Central memory CD8-positive, alpha-beta T cell (primary cell): ENCODE data around the gene AGBL4.

ENCODE experiments used
- ATAC-seq: fragments of 150-1000 bp; cut with Tn5 transposase; replicated peaks from 2 replicates; pipeline ENCODE4 v1.10.0; 2022; ENCODE audit warnings: mild to moderate bottlenecking, moderate FRiP score, moderate number of reproducible peaks; ENCODE audit not compliant: poor library complexity, severe bottlenecking; ENCODE audit errors: extremely low read depth
- DNase-seq, 2 donors: peaks; one replicate each; pipeline ENCODE4 v3.0.0; 2021; ENCODE audit warnings: low spot score in 2 of 2
- H3K27ac Mint-ChIP-seq: one replicate; pipeline ENCODE4 v1.8.0; 2022; ENCODE audit warnings: low read depth, mild to moderate bottlenecking, moderate library complexity, mixed read lengths
- H3K27me3 Mint-ChIP-seq: one replicate; pipeline ENCODE4 v1.8.0; 2022; ENCODE audit warnings: mixed read lengths
- H3K36me3 Mint-ChIP-seq: one replicate; pipeline ENCODE4 v1.8.0; 2022; ENCODE audit warnings: mild to moderate bottlenecking, moderate library complexity, mixed read lengths; ENCODE audit not compliant: insufficient read depth
- H3K4me1 Mint-ChIP-seq: one replicate; pipeline ENCODE4 v1.8.0; 2022; ENCODE audit warnings: mixed read lengths
- H3K4me3 Mint-ChIP-seq: one replicate; pipeline ENCODE4 v1.8.0; 2022; ENCODE audit warnings: mild to moderate bottlenecking, moderate library complexity, mixed read lengths
- H3K9me3 Mint-ChIP-seq: one replicate; pipeline ENCODE4 v1.8.0; 2022; ENCODE audit warnings: mixed read lengths

The AGBL4 gene

GRCh38 chr1:48898894-48899293 lies 1124.9 kb downstream of the AGBL4 start:
- Mint-ChIP-seq H3K36me3 (no peaks in the 10 kb centered on the region), H3K27ac (no peak overlapping the region), H3K9me3 (no peaks in the 10 kb centered on the region), H3K4me1 (peaks cover 5% of the 10 kb centered on the region), H3K4me3 (no peak overlapping the region), H3K27me3 (no peaks in the 10 kb centered on the region)
- no peak for ATAC-seq
- no peak for DNase-seq

DNA sequence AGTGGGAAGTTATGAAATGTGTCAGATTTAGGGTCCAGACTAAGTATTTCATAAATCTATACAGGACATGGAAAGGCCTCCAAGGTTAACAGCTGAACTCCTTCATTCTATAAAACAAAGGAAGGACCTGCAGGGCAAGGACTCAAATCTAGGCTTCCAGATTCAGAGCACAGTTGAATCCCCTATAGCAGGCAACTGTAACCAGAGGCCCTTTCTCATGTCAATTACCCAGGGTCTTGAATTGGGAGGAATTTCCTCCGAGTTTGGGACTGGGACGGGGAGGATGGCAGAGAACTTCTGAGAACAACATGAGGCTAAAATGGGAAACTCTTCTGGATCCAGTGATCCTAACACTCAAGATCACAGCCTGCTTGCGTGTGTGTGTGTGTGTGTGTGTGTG lies 1134.1 kb downstream of the AGBL4 start:
- peaks cover 2% of the 10 kb centered on the region for H3K36me3 Mint-ChIP-seq
- peaks cover 10% of the 10 kb centered on the region for H3K27me3 Mint-ChIP-seq
- no peak overlapping the region for H3K27ac Mint-ChIP-seq
- no peak for DNase-seq
- no peaks in the 10 kb centered on the region for H3K4me1 Mint-ChIP-seq
- H3K9me3 Mint-ChIP-seq, result no peaks in the 10 kb centered on the region
- no peak overlapping the region for H3K4me3 Mint-ChIP-seq
- ATAC-seq, result no peak

DNA sequence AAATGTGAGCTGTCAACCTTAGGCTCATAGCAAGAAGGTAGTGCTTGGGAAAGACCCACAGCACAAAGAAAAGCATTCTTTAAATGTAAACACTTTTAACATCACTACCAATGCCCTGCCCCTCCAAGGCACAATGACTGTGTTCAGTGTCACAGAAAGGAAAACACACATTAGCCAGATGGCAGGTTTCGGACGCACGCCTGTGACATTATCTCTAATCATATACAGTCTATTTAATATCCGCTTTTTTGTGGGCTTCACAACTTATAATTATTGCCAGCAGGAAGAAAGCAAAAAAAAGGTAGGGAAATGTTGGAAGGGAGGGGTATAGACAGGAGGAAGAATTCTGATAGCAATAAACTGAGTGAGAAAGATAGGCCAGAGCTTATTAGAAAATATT lies 1134.7 kb downstream of the AGBL4 start:
- Mint-ChIP-seq H3K4me3 (no peak overlapping the region), H3K9me3 (no peaks in the 10 kb centered on the region), H3K27ac (no peak overlapping the region), H3K4me1 (no peaks in the 10 kb centered on the region), H3K36me3 (peaks cover 2% of the 10 kb centered on the region), H3K27me3 (peaks cover 10% of the 10 kb centered on the region)
- ATAC-seq, result no peak
- no peak for DNase-seq

- no peak for ATAC-seq
Measured at GRCh38 chr1:48887796-48888195, 1136.0 kb downstream of the AGBL4 start.

DNA sequence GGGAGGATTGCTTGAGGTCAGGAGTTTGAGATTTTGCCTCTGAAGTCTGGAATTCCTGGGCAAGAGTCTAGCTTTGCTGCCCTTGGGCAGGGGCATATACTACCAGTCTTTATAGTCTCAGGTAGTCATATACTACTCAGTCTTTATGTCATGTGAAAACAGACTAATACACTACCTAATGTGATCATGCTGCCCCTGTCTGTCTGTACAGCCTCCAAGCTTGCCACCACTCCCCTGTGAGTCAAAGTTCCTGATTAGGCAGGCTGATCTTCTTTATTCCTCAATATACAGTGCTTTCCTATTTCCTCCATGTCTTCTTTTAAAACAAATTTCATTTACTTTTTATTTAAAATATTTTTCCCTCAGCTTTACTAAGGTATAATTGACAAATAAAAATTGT lies 1141.7 kb downstream of the AGBL4 start:
- DNase-seq, result no peak
- Mint-ChIP-seq H3K4me3 (no peak overlapping the region), H3K9me3 (no peaks in the 10 kb centered on the region), H3K27ac (no peak overlapping the region), H3K36me3 (no peaks in the 10 kb centered on the region), H3K27me3 (no peaks in the 10 kb centered on the region), H3K4me1 (no peaks in the 10 kb centered on the region)
- no peak for ATAC-seq

More at GRCh38 chr1:48887796-48888195, 1136.0 kb downstream of the AGBL4 start:
- peaks cover 10% of the 10 kb centered on the region for H3K27me3 Mint-ChIP-seq
- no peaks in the 10 kb centered on the region for H3K4me1 Mint-ChIP-seq
- H3K27ac Mint-ChIP-seq, result no peak overlapping the region
- no peak for DNase-seq
- no peaks in the 10 kb centered on the region for H3K9me3 Mint-ChIP-seq
- H3K4me3 Mint-ChIP-seq, result no peak overlapping the region
- H3K36me3 Mint-ChIP-seq, result no peaks in the 10 kb centered on the region

- DNase-seq (no peak), ATAC-seq (no peak)
- Mint-ChIP-seq H3K27ac (no peak overlapping the region), H3K27me3 (no peaks in the 10 kb centered on the region), H3K4me1 (no peaks in the 10 kb centered on the region), H3K4me3 (no peak overlapping the region), H3K9me3 (no peaks in the 10 kb centered on the region), H3K36me3 (no peaks in the 10 kb centered on the region)
Measured at GRCh38 chr1:48878191-48878940, 1145.4 kb downstream of the AGBL4 start.

- Mint-ChIP-seq H3K4me1 (no peaks in the 10 kb centered on the region), H3K9me3 (no peaks in the 10 kb centered on the region), H3K4me3 (no peak overlapping the region), H3K27me3 (no peaks in the 10 kb centered on the region), H3K27ac (no peak overlapping the region), H3K36me3 (peaks cover 3% of the 10 kb centered on the region)
- DNase-seq (no peak), ATAC-seq (no peak)
Measured at GRCh38 chr1:48876330-48876785, 1147.4 kb downstream of the AGBL4 start.

GRCh38 chr1:48875552-48876329 lies 1148.0 kb downstream of the AGBL4 start:
- ATAC-seq (no peak), DNase-seq (no peak)
- no peaks in the 10 kb centered on the region for H3K9me3 Mint-ChIP-seq
- peaks cover 3% of the 10 kb centered on the region for H3K36me3 Mint-ChIP-seq
- no peak overlapping the region for H3K27ac Mint-ChIP-seq
- H3K27me3 Mint-ChIP-seq, result peaks cover 4% of the 10 kb centered on the region
- H3K4me3 Mint-ChIP-seq, result no peak overlapping the region
- H3K4me1 Mint-ChIP-seq, result no peaks in the 10 kb centered on the region

- ATAC-seq (no peak), DNase-seq (no peak)
- H3K27ac Mint-ChIP-seq, result no peak overlapping the region
- H3K9me3 Mint-ChIP-seq, result no peaks in the 10 kb centered on the region
- H3K36me3 Mint-ChIP-seq, result peaks cover 3% of the 10 kb centered on the region
- no peak overlapping the region for H3K4me3 Mint-ChIP-seq
- peaks cover 7% of the 10 kb centered on the region for H3K27me3 Mint-ChIP-seq
- H3K4me1 Mint-ChIP-seq, result no peaks in the 10 kb centered on the region
Measured at GRCh38 chr1:48873944-48874343, 1149.8 kb downstream of the AGBL4 start.

DNA sequence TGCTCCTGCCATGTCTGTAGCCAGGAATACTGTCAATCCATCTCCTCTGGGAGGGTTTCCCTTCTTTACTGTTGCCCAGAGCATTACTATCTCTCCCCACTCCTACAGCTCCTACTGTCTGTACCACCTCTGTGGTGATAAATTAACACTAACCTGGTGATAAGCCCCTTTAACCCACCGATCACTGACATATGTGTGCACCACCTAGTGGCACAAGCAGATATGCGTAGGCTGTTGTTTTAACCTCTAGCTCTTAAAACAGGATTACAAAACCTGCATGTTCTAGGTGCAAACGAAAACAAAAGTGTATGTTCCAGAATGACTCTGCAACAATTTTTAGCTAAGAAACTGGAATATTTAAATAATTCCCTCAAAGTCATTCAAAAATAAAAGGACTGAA lies 1153.2 kb downstream of the AGBL4 start:
- Mint-ChIP-seq H3K4me3 (no peak overlapping the region), H3K4me1 (no peaks in the 10 kb centered on the region), H3K27me3 (peaks cover 7% of the 10 kb centered on the region), H3K27ac (no peak overlapping the region), H3K36me3 (peaks cover 3% of the 10 kb centered on the region), H3K9me3 (no peaks in the 10 kb centered on the region)
- ATAC-seq (no peak), DNase-seq (no peak)

DNA sequence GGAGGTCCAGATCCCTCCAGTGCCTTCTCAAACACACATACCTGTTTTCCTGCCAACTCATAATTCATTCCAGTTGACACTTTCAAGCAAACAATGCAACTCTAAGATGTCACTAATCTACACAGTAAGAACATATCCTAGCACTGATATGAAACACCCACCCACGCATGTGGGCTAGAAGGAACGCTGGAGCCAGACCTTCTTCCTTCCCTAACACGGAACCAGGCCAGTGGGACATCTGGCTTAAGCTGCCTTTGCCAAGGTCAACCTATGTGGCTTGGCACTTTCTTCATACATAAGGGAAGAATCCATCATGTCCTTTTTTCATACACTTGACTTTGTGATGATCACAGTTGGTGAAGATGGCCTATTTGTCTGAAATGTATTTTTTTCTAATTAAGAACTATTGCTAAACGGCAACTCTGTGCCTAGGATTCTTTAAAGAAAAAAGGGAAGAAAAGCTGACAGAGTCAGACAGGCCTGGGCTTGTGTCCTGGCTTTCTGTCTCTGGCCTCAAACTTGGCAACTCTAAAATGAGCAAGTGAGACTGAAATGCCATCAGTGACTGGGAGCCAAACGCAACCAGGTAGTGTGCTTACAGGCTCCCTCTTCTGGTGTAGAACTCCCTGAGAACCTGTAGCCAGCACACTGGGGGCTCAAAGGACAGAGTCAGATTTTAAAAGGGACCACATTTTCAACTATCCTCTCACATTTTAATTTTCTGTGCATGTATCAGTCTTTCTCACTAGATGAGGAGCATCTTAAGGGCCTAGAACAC lies 1154.4 kb downstream of the AGBL4 start:
- peaks cover 3% of the 10 kb centered on the region for H3K36me3 Mint-ChIP-seq

GRCh38 chr1:48864913-48865312 lies 1158.8 kb downstream of the AGBL4 start:
- Mint-ChIP-seq H3K4me1 (no peaks in the 10 kb centered on the region), H3K9me3 (peaks cover 6% of the 10 kb centered on the region), H3K27me3 (peaks cover 9% of the 10 kb centered on the region), H3K27ac (no peak overlapping the region), H3K36me3 (no peaks in the 10 kb centered on the region), H3K4me3 (no peak overlapping the region)
- ATAC-seq (no peak), DNase-seq (no peak)

More for the DNA sequence above, 1154.4 kb downstream of the AGBL4 start:
- Mint-ChIP-seq H3K27me3 (peaks cover 7% of the 10 kb centered on the region), H3K4me1 (no peaks in the 10 kb centered on the region), H3K27ac (no peak overlapping the region), H3K9me3 (no peaks in the 10 kb centered on the region), H3K4me3 (no peak overlapping the region)
- ATAC-seq (no peak), DNase-seq (no peak)
